Muscle of back (tissue), 11 donors: Measurements from ENCODE around the gene CDC45. TPM values are rescaled to one million over a fixed set of nuclear protein-coding genes. Genes with fewer than 3 reads are reported as not detected.

Experiments used
- DNase-seq, 3 donors: peaks; one replicate each; pipeline versions ENCODE4 v3.0.0 to v3.0.0-alpha.2; 2013
- polyA plus RNA-seq, 10 donors: library from polyadenylated mRNA; unstranded; fragments of 120-200 nt; gene quantifications; one replicate each; pipeline ENCODE4 v1.2.1, GENCODE V29; 2013; ENCODE audit not compliant: insufficient read length in 10 of 10

CDC45 gene
- polyA plus RNA-seq, 10 donors = 6.6 to 12.6 (median 9.6) TPM

DNA sequence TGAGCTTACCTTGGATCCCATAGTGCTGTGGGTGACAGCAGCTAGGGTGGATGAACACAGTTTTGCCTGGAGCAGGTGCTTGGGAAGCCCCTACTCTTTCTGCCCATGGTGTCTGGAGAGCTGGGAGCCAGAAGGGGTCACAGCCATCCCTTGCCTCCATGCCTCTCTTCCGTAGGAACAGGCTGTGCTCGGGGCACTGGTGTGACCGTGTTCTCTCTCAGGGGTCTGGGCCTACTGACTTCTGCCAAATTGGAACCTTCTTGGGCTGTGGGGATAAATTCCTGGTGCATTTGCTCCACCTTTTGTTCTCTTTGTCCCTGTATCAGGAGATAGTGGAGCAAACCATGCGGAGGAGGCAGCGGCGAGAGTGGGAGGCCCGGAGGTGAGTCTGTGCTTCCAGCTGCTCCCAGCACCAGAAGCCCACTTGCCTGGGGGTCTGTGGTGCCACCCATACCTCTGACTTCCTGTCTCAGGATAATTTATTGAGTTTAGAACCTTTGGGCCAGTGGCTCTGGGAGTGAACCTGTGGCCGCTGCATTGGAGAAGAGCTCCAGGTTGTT is 14.4 kb downstream of the CDC45 start:
- no peak for DNase-seq

DNA sequence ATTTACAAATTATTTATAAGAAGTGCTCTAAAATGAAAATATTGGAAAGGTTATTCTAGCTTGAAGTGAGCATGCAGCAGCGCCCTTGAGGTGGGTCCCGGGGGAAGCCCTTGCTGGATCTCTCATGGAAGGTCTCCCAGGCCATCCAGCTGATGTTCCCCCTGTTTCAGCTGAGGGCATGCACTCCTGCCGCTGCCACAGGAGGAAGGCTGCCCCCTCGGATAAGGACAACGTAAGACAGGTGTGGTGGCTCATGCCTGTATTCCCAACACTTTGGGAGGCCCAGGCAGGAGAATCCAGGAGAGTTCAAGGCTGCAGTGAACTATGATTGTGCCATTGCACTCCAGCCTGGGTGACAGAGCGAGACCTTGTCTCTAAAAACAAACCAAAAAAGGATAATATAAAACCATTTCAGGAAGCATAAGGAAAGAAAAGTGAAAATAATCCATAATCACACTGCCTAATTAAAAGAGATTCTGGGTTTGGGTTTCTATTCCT is 15.0 kb downstream of the CDC45 start:
- no peak for DNase-seq

GRCh38 chr22:19495562-19496323 is 16.0 kb downstream of the CDC45 start:
- DNase-seq = peak in 1 of 3 donors; percentile 22

- no peak for DNase-seq
Observed at GRCh38 chr22:19496324-19496630, 16.6 kb downstream of the CDC45 start.

DNA sequence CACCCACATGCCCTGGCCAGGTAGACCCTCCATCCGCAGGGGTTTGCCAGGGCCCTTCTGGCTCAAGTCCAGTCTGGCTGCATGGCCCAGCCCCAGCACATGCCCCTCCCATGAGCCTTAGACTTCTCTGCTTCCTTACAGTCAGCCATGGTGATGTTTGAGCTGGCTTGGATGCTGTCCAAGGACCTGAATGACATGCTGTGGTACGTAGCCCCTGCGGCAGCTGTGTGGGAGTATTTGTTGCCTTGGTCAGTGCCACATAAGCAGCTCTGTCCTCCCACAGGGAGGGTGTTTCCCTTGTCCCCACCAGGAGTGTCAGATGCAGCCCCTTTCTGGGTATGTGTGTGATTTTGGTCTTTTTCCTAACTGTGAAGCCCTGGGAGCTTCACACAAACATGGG is 17.5 kb downstream of the CDC45 start:
- DNase-seq = peak in 2 of 3 donors; percentile 53 to 56

DNA sequence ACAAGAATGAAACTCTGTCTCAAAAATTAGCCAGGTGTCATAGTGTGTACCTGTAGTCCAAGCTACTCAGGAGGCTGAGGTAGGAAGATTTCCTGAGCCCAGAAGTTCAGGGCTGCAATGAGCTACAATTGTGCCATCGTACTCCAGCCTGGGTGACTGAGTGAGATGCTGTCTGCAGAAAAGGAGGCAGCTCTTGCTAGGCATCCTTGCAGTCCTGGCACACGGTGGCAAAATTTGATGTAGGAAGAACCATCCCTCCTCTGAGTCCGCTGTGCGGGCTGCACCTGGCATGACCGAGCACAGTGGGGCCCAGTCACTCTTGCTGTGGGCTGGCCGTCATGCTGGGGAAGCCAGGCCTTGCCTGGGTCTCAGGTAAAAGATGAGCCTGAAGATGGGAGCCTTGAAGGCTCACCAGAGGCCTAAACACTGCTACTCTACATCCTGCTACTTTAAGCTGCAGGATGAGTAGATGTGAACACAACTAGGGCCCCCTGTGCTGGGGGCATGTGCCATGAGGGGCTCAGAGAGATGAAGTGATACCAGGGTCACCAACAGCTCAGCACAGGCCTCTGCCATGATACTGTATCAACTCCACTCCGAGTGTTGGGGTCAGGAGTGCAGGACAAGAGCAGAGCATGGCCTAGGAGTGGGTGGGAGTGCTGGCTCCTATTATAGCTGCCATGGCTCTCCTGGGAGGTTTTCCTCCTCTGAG is 18.6 kb downstream of the CDC45 start:
- no peak for DNase-seq

- no peak for DNase-seq
Observed at GRCh38 chr22:19498866-19499190, 19.1 kb downstream of the CDC45 start.

- DNase-seq = no peak
Observed at GRCh38 chr22:19499236-19499879, 19.6 kb downstream of the CDC45 start.

DNA sequence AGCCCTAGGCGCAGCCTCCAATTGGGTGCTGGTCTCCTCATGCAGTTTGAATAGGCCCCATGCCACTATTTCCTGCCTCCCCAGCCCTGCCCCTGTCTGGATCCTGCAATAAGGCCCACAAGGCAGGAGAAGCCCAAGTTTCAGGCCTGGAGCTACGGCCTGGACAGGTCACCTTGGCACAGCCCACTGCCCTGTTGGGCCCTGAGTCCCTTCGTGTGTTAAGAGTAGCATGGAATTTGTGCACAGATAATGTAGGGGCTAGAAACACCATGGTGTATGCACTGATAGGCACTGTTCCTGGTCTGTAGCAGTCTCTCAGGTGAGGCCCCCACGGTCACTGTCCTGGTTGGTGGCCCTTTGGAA is 20.1 kb downstream of the CDC45 start:
- DNase-seq = no peak

- DNase-seq = no peak
Observed at GRCh38 chr22:19501897-19502447, 22.3 kb downstream of the CDC45 start.

DNA sequence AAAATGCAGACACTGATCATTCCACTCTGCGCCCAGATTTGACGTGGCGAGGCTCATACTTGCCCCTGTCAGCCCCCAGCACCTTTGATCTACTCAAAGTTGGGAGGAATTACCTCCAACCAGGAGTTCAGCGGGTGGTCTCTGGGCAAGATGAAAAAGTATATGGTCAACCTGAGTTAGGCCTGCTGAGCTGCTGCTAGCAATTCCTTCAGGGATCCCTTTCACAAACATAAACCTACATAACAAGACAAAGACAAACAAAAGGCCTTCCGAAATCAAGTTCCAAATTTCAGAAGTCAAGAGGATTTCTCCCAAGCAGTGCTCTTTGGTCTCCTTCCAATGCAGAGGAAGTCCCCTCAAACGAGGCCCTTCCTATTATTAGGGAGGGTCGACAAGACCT is 23.6 kb downstream of the CDC45 start:
- DNase-seq = no peak

- DNase-seq = no peak
Observed at GRCh38 chr22:19503869-19504268, 24.1 kb downstream of the CDC45 start.

GRCh38 chr22:19504900-19505734 is 25.4 kb downstream of the CDC45 start:
- no peak for DNase-seq

GRCh38 chr22:19505735-19506126 is 26.0 kb downstream of the CDC45 start:
- DNase-seq = no peak

DNA sequence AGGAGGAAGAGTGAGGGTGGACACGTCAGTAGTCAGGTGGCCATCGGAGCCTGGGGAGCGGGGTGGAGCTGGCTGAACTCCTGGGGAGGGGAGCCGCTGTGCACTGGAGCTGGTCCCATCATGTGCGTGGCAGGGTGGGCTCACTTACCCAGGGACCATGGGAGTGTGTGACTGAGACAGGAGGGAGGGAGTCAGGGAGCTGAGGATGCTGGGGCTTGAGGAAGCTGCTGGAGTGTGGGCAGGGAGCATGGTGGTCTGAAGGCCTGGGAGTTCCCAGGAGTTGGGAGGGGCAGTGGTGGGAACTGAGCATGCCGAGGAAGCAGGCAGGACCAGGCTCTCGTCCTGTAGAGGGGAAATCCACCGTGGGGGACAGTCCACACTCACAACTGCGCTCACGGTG is 26.5 kb downstream of the CDC45 start:
- DNase-seq = no peak

DNA sequence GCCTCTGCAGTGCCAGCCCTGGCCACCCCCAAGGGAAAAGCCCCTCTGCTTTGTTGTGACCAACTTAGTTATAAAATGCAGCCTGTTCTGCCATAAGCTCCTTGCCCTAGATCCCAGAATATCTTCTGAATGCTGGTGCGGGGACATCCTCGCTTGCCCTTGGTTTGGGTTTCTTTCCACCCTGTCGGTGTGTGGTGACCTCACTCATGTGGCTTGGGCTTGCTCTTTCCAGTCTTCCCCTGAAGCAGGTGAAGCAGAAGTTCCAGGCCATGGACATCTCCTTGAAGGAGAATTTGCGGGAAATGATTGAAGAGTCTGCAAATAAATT is 27.8 kb downstream of the CDC45 start:
- DNase-seq = no peak

DNA sequence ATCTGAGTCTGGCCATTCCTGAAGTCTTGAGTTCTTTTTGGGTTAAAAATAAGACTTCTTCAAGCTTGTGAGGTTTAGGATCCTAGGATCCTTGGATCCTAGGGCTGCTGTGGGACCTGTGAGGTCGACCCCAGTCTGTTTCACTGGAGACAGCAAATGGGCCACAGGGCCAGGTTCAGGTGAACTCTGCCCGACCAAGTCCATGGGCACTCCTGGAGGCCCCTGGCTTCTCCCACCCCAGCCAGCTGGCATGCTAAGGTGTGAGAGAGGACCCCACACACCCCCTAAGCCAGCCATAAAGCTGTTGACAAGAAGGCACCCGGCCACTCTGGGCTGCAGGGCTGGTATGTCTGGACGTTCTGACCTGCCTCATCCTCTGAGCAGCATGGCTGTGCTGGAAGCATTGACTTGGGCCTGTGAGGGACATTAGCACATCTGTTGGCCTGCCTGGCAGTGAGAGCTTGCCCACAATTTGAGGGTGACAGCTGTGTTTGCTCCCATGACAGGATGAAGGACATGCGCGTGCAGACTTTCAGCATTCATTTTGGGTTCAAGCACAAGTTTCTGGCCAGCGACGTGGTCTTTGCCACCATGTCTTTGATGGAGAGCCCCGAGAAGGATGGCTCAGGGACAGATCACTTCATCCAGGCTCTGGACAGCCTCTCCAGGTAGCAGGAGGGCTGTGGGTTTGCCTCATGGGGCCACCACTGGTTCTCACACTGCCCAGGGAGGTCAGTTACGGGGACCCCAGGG is 28.5 kb downstream of the CDC45 start:
- DNase-seq = no peak

DNA sequence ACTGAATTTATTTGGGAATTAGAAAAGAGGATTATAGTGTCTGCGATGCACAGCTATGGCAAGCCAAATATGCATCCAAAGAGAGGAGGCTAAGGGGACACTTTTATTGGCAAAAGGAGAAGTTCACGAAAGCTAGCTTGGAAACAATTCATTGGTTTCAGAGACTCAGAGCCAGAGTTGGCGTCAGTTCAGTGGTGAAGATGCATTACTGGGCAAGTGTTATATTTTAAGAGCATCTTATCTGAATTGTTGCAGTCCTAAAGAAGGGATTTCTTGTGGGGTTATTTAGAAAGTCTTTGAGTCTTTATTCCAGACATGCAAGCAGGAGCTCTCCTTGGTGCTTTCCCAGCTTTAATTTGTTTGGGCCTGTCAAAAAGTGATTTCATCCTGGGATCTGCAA is 29.5 kb downstream of the CDC45 start:
- no peak for DNase-seq

- DNase-seq = no peak
Observed at GRCh38 chr22:19509923-19510322, 30.2 kb downstream of the CDC45 start.

- no peak for DNase-seq
Observed at GRCh38 chr22:19510919-19511341, 31.2 kb downstream of the CDC45 start.

DNA sequence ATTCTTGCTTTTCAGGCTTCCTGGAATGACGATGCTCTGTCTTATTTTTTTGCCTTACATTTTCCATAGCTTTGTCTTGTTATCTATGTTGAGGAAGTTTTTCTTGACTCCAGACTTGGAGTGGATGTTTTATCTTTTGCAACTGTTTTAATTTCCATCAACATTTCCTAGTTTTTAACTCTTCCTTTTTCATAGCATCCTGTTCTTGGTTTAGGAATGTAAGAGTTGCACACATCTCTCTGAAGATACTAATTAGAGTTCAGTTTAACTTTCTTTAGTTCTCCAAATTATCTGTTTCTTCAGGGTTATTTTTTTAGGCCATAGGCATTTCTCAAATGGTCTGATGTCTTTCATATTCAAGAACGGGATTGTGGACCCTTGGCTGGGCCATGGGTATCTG is 34.1 kb downstream of the CDC45 start:
- DNase-seq = no peak
